DOHH2 (cell line): Measurements from ENCODE around the gene CYTH3.

ENCODE experiments used
- H3F3A ChIP-seq: fragments of 200-600 bp; sonication (generic), shearing (Covaris generic); 2 replicates; pipeline ENCODE4 v1.6.0; 2016; ENCODE audit warnings: antibody characterized with exemption, mild to moderate bottlenecking; ENCODE audit not compliant: control insufficient read depth, insufficient read depth
- H3K27ac ChIP-seq: fragments of 200-600 bp; sonication (generic); 2 replicates; pipeline ENCODE4 v1.5.1; 2014; ENCODE audit warnings: low read depth, mild to moderate bottlenecking, low read length, moderate library complexity
- H3K27me3 ChIP-seq: fragments of 200-600 bp; sonication (generic); 2 replicates; pipeline ENCODE4 v1.6.1; 2014; ENCODE audit warnings: mild to moderate bottlenecking, low read length, mixed read lengths; ENCODE audit not compliant: control insufficient read depth
- H3K36me3 ChIP-seq: fragments of 200-600 bp; sonication (generic); 2 replicates; pipeline ENCODE4 v1.6.1; 2014; ENCODE audit warnings: mild to moderate bottlenecking, low read length, moderate library complexity, mixed read lengths; ENCODE audit not compliant: control insufficient read depth
- H3K4me1 ChIP-seq: fragments of 200-600 bp; sonication (generic); 2 replicates; pipeline ENCODE4 v1.6.1; 2014; ENCODE audit warnings: mild to moderate bottlenecking, low read length, mixed read lengths; ENCODE audit not compliant: control insufficient read depth
- H3K4me2 ChIP-seq: fragments of 200-600 bp; sonication (generic); 2 replicates; pipeline ENCODE4 v1.6.0; 2014; ENCODE audit warnings: mild to moderate bottlenecking, low read length, moderate library complexity
- H3K4me3 ChIP-seq: fragments of 200-600 bp; sonication (generic); 2 replicates; pipeline ENCODE4 v1.5.1; 2014; ENCODE audit warnings: mild to moderate bottlenecking, low read length, mixed read lengths
- H3K79me2 ChIP-seq: fragments of 200-600 bp; sonication (generic); 2 replicates; pipeline ENCODE4 v1.6.1; 2014; ENCODE audit warnings: mild to moderate bottlenecking, low read length, mixed read lengths; ENCODE audit not compliant: control insufficient read depth
- H3K9me2 ChIP-seq: fragments of 200-600 bp; sonication (generic); replicated peaks from 2 replicates; pipeline ENCODE4 v1.6.1; 2014; ENCODE audit warnings: mild to moderate bottlenecking, low read length, mixed read lengths; ENCODE audit not compliant: control insufficient read depth
- H3K9me3 ChIP-seq: fragments of 200-600 bp; sonication (generic); 2 replicates; pipeline ENCODE4 v1.6.1; 2014; ENCODE audit warnings: antibody characterized with exemption, low read length, mixed read lengths; ENCODE audit not compliant: control insufficient read depth, insufficient read depth
- H4K20me1 ChIP-seq: fragments of 200-600 bp; sonication (generic); 2 replicates; pipeline ENCODE4 v1.6.0; 2014; ENCODE audit warnings: low read depth, mild to moderate bottlenecking, antibody characterized with exemption, low read length, moderate library complexity; ENCODE audit not compliant: control insufficient read depth, insufficient read depth
- EZH2phosphoT487 ChIP-seq: fragments of 200-600 bp; sonication (generic); IDR thresholded peaks from 2 replicates; pipeline ENCODE4 v1.6.1; 2017; ENCODE audit warnings: borderline replicate concordance, mild to moderate bottlenecking, antibody characterized with exemption, low read length, moderate library complexity, mixed read lengths
- TF ChIP-seq, protein P1 (sequence below): fragments of 200-600 bp; sonication (generic); IDR thresholded peaks from one replicate; pipeline ENCODE4 v1.5.1; 2014; ENCODE audit warnings: antibody characterized with exemption, mild to moderate bottlenecking, low read depth, low read length; ENCODE audit not compliant: poor library complexity, severe bottlenecking

The CYTH3 gene

DNA sequence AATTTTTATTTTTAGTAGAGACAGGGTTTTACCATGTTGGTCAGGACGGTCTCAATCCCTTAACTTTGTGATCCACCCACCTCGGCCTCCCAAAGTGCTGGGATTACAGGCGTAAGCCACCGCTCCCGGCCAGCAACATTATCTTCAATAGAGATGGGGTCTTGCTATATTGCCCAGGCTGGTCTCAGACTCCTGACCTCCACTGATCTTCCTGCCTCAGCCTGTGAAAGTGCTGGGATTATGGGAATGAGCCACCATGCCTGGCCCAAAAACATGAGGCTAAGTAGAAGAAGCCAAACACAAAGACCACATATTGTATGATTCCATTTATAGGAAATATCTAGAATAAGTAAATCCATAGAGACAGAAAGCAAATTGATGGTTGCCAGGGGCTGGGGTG, 19.1 kb upstream of the CYTH3 start:
- Histone ChIP-seq H4K20me1 (no peaks in the 10 kb centered on the region), H3F3A (no peaks in the 10 kb centered on the region), H3K9me3 (no peaks in the 10 kb centered on the region), H3K79me2 (no peaks in the 10 kb centered on the region), H3K4me1 (no peaks in the 10 kb centered on the region), H3K9me2 (no peaks in the 10 kb centered on the region), H3K27ac (no peak overlapping the region), H3K36me3 (no peaks in the 10 kb centered on the region), H3K4me2 (no peak overlapping the region), H3K27me3 (no peaks in the 10 kb centered on the region), H3K4me3 (no peak overlapping the region)
- no peak for TF ChIP-seq EZH2phosphoT487
- TF ChIP-seq, protein P1, sequence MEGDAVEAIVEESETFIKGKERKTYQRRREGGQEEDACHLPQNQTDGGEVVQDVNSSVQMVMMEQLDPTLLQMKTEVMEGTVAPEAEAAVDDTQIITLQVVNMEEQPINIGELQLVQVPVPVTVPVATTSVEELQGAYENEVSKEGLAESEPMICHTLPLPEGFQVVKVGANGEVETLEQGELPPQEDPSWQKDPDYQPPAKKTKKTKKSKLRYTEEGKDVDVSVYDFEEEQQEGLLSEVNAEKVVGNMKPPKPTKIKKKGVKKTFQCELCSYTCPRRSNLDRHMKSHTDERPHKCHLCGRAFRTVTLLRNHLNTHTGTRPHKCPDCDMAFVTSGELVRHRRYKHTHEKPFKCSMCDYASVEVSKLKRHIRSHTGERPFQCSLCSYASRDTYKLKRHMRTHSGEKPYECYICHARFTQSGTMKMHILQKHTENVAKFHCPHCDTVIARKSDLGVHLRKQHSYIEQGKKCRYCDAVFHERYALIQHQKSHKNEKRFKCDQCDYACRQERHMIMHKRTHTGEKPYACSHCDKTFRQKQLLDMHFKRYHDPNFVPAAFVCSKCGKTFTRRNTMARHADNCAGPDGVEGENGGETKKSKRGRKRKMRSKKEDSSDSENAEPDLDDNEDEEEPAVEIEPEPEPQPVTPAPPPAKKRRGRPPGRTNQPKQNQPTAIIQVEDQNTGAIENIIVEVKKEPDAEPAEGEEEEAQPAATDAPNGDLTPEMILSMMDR = no peak

DNA sequence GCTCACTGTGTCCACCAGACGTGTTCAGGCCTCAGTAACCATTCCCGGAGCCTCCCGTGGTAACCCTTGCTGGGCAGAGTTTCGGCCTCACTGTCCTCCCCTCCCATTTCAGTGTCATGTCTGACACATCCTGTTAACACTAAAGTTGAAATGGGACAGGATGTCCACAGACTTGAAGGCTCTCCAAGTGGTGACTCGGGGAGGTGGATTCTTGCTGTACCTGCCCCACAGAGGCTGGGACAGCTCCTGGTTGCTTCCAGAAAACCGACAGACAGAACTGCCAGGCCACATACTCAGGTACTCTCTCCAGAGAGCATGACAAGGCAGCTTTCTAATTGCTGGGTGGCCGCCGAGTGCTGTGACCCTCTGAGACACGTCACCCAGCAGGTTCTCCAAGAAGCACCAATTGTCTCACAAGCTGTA, 17.9 kb upstream of the CYTH3 start:
- Histone ChIP-seq H3K36me3 (no peaks in the 10 kb centered on the region), H3F3A (no peaks in the 10 kb centered on the region), H3K27ac (no peak overlapping the region), H3K9me3 (no peaks in the 10 kb centered on the region), H3K4me3 (no peak overlapping the region), H3K9me2 (no peaks in the 10 kb centered on the region), H3K79me2 (no peaks in the 10 kb centered on the region), H3K27me3 (no peaks in the 10 kb centered on the region), H4K20me1 (no peaks in the 10 kb centered on the region), H3K4me1 (no peaks in the 10 kb centered on the region), H3K4me2 (no peak overlapping the region)
- TF ChIP-seq, protein P1 = no peak
- no peak for TF ChIP-seq EZH2phosphoT487

DNA sequence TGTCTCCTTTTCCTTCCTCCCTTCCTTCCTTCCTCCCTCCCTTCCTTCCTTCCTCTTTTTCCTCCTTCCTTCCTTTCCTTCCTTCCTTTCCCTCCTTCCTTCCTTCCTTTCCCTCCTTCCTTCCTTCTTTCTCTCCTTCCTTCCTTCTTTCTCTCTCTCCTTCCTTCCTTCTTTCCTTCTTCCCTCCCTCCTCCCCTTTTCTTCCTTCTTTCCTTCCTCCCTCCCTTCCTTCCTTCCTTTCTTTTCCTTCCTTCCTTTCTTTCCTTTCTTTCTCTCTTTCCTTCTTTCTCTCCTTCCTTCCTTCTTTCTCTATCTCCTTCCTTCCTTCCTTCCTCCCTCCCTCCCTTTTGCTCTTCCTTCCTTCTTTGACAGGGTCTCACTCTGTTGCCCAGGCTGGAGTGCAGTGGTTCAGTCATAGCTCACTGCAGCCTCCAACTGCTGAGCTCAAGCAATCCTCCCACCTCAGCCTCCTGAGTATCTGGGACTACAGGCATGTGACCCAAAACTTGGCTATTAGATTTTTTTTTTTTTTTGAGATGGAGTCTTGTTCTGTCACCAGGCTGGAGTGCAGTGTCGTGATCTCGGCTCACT, 15.9 kb upstream of the CYTH3 start:
- Histone ChIP-seq H3F3A (no peaks in the 10 kb centered on the region), H3K27ac (no peak overlapping the region), H3K4me1 (no peaks in the 10 kb centered on the region), H4K20me1 (no peaks in the 10 kb centered on the region), H3K27me3 (no peaks in the 10 kb centered on the region), H3K4me3 (no peak overlapping the region), H3K9me3 (no peaks in the 10 kb centered on the region), H3K79me2 (no peaks in the 10 kb centered on the region), H3K4me2 (no peak overlapping the region), H3K9me2 (no peaks in the 10 kb centered on the region), H3K36me3 (no peaks in the 10 kb centered on the region)
- TF ChIP-seq, protein P1 = no peak
- no peak for TF ChIP-seq EZH2phosphoT487
